ENCODE results near the gene DNAH9.

Gene DNAH9

DNA sequence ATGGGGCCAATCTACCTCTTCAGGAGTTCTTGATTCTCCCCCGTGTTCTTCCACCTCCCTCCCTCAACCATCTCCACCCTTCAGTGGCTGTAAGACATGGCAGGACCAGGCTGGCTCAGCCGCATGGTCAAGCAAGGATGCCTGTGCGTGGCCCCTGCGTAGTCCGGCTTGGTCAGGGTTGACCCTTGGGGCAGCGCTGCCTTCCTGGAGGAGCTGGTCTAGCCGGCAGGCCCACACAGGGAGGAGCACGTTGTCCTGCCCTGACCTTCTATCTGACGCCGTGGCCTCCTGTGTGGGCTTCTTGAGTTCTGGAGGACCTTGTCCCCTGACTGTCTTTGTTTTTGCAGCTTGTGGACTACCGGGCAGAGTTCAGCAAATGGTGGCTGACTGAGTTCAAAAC lies 169.8 kb downstream of the DNAH9 start:
- no peak for DNase-seq (ENCODE audit: low read depth in 2 of 2)

DNA sequence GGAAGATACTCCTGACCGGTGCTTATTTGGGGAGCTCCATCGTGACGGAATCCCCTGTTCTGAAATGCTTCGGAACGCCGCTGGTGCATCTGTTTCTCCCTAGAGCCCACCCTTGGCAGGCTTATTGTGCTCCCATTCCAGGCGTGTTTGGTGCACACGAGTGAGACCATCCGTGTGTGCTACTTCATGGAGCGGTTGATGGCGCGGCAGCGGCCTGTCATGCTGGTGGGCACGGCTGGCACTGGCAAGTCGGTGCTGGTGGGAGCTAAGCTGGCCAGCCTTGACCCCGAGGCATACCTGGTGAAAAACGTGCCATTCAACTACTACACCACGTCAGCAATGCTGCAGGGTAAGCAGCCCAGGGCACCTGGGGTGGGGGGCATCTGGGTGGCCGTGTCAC lies 170.7 kb downstream of the DNAH9 start:
- DNase-seq (ENCODE audit: low read depth in 2 of 2) = no peak

DNA sequence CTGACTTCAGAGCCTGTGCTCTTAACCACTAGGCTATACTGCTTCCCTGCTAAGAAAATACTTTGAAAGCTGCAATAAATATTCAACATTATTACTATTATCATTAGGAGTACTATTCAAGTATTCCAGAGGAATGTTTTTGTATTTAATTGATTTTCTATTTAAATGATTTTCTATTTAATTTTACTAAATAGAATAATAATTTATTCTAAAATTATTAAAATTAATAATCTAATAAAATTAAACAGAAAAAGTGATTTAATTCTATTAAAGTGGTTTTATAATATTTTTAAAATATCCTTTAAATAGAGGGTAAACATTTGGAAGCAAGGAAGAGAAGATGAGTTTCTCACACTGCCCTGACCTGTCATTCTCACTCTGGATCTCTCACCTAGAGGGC lies 173.8 kb downstream of the DNAH9 start:
- no peak for DNase-seq (ENCODE audit: low read depth in 2 of 2)

DNA sequence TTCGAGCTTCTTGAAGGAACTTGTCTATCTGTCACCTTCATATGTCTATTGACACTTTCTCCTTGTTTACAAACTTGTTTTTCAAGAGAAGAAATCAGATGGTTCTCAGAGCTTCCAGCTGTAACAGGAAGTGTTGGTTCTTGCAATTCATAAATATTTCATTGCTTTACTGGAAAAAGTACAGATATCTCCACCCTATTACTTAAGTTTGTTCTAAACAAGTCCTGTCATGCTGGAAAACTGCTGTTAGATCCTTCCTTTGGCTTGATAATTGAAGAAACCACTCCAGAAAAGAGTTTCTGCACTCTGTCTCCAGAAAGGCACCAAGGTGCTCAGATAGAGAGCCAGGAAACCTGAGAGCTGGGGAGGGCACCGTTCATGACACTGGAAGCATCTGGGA lies 181.6 kb downstream of the DNAH9 start:
- no peak for DNase-seq (ENCODE audit: low read depth in 2 of 2)

DNA sequence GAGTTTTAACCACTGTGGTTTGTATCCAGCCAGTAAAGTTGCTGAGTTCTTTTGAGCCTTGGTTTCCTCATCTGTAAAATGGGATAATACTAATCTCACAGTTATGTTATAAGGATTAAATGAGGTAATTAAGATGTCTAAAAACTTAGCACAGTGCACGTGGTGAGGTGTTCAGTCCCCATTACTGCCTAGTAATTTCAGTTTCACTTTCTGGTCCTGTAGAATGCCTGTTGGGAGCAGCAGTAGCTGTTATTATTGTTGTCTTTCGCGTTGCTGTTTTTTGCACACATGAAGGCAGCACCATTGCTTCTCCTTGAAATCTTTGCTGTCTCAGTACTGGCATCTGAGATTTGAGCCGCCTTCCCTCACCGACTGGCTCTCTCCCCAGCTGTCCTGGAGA lies 182.4 kb downstream of the DNAH9 start:
- no peak for DNase-seq (ENCODE audit: low read depth in 2 of 2)

DNA sequence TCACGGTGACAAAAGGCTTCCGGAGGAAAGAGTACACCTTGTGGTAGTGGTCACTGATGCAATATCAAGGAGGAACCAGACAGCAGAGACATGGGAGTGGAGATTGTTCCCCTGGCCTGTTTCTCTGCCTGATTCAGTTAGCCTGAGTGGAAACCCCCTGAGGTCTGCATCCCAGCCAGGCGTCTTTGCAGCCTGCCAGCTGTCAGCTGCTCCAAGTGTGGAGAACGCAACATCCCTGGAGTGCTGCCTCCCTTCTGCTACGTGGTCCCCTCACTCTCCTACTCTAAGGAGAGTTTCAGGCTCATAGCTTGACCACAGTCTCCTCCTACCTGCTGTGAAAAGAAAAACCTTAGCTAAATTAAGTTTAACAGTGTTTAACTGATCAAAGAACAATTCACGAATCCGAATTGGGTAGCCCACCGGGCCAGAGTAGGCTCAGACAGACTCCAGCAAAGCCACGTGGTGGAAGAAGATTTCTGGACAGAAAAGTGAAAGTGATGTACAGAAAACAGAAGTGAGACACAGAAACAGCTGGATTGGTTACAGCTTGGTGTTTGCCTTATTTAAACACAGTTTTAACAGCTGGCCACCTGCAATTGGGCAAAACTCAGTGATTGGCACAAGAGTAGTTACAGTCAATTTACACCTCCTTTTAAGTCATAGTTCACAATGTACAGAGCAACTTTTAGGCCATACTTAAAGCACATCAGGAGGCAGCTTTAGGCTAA lies 188.6 kb downstream of the DNAH9 start:
- no peak for DNase-seq (ENCODE audit: low read depth in 2 of 2)

DNA sequence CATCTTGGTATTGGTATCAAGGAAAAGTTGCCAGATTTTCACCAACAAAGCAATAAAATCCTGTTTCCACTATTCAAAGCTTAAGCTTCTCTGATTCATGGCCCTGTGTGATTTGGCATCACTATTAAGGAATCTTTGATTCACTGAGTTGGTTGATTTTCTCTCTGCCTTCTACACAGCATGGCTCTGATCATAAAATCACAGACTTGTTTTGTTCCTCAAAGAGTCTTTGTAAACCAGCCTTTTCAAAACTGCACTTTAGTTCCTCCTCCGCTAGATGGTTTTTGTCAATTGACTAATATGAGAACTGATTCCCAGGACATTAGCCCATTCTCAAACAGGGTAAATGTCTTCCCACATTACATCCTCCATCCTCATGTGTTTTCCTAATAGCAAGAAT lies 197.6 kb downstream of the DNAH9 start:
- no peak for DNase-seq (ENCODE audit: low read depth in 2 of 2)

DNA sequence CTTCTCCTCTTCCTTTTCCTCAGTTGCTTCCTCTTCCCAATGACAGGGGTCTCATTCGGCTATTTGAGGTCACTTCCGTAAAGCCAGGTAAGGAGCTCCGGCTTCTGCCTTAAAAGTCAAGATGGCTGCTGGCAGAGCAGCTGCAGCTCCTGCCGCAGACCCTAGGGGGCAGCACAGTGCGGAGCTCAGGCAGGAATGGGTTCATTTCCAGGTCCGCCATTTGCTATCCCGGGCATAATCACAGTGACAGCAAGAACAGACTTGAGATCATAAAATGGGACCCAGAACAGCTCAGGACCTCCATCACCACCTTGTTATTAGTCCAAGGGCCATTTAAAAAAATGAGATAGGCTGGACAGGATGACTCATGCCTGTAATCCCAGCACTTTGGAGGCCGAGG lies 199.5 kb downstream of the DNAH9 start:
- DNase-seq (ENCODE audit: low read depth in 2 of 2) = no peak

DNA sequence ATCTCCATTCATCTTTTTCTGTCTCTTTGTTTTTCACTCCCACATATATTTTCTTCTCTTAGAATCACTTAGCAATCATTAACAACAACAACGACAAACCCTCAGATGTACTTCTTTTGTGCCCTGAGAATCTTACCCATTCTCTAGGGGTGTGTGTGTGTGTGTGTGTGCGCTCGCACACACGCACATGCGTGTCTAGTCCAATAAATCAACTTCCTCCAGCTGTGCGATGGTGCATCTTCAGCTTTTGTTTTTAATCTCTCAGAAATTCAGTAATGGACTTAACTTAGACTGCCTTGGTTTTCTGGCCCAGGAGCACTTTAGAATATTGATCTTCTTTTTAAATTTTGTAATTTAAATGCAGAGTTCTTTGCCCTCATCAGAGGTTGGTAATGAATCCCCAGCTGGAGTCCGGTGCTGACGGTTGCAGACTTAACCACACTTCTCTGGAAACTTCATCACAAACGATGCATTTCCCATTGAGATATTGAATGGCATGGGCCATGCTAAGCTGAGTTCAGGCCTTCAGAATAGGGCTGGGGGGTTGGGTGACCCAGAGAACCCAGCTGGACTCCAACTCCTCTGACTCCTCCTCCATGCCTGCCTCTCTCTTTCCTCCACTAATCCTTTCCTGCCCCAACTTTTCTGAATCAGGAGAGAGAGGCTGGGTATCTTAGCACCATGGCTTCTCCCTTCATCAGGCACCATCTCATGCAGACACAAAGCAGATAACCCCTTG lies 205.1 kb downstream of the DNAH9 start:
- DNase-seq (ENCODE audit: low read depth in 2 of 2) = no peak

DNA sequence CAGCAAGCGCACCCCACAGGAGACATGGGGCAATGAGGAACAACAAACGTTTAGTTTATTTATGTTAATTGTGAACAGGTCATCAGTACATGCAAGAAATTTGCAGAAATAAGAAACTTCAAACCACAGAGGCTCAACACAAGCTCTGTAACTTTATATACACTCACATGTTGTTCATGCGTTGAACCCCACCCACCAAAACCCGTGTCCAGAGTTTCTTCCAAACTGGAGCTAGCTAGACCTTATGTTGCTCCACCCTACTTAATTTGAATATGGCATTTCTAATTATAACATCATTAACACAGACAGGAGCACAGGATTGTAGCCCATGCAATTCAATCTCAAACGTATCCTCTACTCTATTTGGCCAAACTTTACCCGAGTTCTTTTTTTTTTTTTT lies 206.9 kb downstream of the DNAH9 start:
- no peak for DNase-seq (ENCODE audit: low read depth in 2 of 2)

DNA sequence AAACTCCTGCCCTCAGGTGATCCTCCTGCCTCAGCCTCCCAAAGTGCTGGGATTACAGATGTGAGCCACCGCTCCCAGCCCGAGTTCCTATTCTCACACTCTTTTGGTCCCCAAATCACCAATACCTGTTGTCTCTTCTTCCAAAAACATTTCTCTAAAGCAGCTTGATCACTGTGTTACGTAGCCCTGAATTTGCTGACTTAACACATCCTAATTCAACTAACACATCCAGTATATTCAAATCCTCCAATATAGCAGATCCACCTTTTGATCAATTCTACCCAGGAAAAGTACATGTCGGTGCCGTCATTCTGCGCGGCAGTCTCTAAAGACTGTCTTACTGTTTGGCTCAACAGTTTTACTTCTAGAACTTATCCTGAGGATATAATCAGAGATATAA lies 207.7 kb downstream of the DNAH9 start:
- DNase-seq (ENCODE audit: low read depth in 2 of 2) = no peak

DNA sequence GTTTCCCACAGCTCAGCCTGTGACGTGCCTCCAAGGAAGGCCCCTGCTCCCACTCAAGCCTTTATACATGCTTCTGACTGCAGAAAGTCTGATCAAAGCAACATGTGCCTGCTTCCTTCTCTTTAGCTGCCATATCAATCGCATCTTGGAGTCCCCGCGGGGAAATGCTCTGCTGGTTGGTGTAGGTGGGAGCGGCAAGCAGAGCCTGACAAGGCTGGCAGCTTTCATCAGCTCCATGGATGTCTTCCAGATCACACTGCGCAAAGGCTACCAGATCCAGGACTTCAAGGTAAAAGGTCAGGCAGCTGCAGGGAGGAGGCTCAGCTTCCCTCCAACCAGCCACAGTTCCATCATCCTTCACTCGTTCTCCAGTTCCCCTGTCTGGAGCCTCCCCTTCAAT lies 209.3 kb downstream of the DNAH9 start:
- no peak for DNase-seq (ENCODE audit: low read depth in 2 of 2)

DNA sequence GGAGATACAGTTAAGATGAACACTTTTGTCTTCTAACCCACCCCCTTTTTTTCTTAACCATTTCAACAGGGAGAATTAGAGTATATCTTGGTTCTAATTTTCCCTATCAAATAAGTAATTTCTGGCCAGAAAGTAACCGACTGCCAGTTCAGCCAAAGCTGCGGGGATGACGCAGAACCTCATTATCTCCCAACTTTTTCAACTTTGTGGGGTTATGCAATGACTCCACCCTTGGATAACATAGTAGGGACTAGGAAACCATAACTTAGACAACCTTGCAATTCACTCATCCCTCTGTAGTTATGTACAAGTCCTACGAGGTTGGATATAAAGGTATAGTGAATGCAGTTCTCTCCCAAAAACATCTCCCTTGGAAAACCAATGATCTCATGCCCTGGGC lies 215.0 kb downstream of the DNAH9 start:
- DNase-seq (ENCODE audit: low read depth in 2 of 2) = no peak

DNA sequence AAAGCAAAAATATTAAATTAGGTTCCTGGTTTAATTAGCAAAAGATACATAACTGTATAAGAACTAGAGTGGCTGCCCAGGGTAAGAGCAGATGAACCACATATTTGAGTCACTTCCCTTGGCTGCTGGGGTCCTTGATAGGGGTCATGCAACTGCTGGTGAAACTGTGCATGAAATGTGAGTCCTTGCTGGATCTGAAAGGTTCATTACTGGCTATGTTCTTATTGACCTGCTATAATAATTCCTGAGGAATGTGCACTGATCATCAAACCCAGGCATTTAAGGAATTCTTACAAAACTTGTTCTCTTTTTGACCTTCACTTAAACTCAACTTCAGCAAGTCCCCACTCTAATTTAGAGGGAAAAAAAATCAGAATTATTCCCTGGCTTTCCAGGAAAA lies 215.6 kb downstream of the DNAH9 start:
- no peak for DNase-seq (ENCODE audit: low read depth in 2 of 2)

DNA sequence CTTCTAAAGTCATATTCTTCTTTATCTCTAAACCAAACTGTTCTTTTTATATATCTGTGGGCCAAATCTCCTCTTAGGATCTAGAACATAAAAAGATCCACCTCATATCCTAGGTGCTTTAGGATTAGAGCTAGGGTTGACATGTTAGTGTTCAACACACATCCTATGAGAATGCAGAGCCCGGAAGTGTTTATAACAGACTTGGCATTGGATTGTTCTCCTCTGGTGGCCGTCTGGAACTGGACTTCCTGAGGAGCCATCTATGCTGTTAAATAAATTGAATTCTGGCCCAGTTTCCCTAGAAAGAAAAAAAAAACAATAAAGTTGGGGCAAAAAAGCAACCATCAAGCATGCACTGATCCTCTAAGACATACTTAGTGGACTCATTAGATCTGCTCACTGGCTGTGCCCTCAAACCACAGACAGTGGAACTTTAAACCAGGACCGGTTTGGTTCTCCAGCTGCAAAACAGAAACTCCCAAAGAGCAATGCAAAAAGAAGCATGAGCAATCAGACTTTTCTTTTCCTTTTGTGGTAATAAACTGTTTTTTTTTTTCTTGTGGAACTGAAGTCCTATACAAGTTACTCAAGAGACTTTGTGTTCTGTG lies 216.5 kb downstream of the DNAH9 start:
- DNase-seq (ENCODE audit: low read depth in 2 of 2) = no peak

DNA sequence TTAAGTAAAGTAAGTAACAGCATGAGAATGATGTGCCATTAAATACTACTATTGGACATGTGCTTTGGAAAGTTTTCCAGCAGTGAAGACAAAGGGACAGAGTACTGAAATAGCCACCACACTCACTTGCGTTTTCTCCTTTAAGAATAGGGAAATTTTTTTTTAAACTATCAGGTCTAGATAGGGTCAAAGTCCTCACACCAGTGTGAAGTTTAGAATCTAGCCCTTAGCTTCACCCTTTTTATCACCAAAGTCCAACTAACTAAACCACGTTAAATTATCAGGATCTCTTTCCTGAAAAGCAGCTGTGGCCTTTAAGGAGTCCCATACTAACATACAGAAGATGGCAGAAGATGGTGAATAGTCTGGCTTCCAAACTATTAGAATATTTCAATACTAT lies 218.1 kb downstream of the DNAH9 start:
- no peak for DNase-seq (ENCODE audit: low read depth in 2 of 2)

DNA sequence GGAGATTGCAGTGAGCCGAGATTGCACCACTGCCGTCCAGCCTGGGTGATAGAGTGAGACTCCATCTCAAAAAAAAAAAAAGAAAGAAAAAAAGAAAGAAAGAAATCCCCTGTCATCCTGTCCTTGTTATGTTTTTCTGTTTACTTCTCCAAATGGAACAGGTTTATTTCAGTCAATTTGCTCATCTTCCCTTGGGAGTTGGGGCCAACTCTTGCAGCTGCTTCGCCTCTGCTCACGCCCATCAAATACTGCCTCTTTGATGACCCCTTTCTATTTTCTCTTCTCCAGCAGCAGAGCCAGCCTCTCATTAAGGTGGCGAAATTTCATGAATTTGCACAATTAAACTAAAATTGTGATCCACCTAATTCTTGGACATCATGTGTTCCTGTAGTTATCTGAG lies 225.6 kb downstream of the DNAH9 start:
- DNase-seq (ENCODE audit: low read depth in 2 of 2) = no peak

DNA sequence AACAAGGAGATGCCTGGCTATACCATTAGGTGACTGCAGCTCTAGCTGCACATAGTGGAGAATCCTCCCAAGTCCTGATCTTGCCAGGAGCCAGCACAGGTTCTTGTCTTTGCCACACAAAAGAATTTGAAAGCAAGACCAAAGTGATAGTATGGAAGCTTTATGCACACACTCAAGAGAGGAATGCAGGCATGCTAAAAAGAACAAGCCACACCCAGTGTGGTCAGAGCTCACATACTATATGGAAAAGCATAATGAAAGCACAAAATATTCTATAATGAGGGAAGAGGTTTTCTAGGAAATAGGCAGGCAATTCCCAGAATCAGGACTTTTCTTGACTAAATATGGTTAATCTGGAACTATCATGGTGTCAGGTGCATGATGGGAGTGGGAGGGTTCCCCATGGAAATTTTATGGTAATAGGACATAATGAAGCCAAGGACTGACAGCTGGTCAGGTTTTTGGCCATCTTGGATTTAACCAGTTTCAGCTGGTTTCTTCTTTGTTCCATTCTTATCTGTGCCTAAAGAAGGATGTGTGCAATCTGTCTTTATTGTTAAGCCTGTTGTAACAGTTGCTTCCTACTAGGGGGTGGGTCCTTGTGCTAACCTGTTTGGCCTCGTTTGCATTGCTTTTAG lies 227.4 kb downstream of the DNAH9 start:
- DNase-seq (ENCODE audit: low read depth in 2 of 2) = no peak

DNA sequence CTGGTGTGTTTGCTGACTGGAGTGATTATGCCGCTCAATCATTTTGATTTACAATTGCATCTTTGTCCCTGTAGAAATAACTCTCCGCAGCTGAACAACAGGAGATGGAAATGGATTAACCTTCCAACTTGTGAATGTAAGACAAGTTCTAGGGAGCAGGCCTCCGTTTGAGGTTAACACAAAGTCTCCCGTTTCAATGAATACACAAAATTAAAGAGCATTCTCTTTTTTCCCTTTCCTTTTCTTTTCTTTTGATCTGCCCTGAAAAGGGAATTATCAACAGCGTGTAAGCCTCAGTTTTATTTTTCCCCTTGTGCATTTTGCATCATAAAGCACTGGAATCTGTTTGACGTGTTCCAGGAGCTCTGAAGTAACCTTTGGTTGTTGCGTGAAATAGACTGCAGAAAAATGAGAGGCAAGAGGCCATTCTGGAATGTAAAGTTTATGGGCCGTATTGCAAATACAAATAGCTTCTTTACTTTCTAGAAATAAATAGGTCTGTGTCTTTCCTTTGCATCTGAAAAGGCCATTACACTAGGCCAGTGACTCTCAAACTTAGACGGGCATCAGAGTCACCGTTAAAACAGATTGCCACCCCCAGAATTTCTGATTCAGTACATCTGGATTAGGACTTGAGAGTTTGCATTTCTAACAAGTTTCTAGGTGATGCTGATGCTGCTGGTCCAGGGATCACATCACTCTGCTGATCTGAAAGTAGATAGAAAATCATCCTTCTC lies 234.3 kb downstream of the DNAH9 start:
- DNase-seq (ENCODE audit: low read depth in 2 of 2) = no peak

DNA sequence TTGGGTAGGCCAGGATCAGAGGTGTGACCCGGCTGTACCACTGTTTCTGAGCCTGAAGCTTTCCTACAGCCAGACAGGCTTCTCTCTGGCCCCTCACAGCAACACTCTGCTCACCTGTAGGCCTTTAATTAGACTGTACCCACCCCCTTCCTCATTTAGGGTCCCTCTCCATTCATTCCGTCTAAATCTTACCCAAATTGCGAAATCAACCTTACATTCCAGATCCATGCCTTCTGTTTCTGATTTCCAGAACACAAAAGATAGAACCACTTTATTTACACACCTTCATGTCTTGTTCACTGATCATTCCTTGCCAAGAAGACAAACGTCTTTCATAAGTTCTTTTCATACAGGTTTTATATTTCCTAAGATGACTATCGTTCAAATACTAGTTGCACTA lies 238.2 kb downstream of the DNAH9 start:
- DNase-seq (ENCODE audit: low read depth in 2 of 2) = no peak

DNA sequence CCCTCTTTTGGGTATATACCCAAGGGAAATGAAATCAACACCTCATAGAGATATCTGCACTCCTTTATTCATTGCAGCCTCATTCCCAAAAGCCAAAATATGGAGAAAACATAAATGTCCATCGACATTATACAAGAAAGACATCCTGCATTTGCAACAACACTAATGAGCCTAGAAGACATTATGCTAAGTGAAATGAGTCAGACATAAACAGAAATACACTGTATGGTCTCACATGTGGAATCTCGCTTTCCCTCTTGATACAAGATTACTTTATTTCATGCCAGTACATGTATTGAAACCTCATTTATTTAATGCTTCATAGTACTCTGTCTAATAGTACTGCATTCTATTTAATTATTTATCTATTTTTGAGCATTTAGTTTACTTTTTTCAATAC lies 241.8 kb downstream of the DNAH9 start:
- DNase-seq (ENCODE audit: low read depth in 2 of 2) = no peak

DNA sequence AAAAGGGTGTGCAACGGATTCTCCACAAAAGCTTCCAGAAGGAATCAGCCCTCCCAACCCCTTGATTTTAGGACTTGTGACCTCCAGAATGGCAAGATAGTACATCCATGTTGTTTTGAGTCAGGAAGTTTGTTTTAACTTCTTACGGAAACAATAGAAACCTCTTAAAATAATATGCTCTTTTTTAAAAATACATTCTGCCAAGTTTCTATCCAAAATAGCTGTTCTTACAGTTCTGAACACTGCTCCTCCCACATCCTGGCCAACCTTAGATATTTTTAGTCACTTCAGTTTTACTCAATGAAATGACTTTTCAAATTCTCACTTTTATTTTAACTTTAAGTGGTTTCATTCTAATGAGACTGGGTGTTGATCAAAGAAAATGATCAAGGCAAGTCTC lies 242.6 kb downstream of the DNAH9 start:
- no peak for DNase-seq (ENCODE audit: low read depth in 2 of 2)

Measured in activated CD8-positive, alpha-beta memory T cell treated with anti-CD3 and anti-CD28 coated beads for 4 hours (primary cell).